Measurements from ENCODE around the gene ORC5.
A peak's percentile ranks its signal among the peaks of the same experiment; 100 is the strongest.

The ORC5 gene

GRCh38 chr7:104225451-104225850, 17.6 kb upstream of the ORC5 start:
- H3K9me2 ChIP-seq (replicated peaks; ENCODE audit: low read depth, low read length): no peaks in the 10 kb centered on the region
- no peaks in the 10 kb centered on the region for H3K27me3 ChIP-seq (ENCODE audit: insufficient read depth, low read length, poor library complexity, severe bottlenecking)
- H3K9me3 ChIP-seq (ENCODE audit: insufficient read depth, low read depth, low read length): 0 out of 2 replicates have a peak, but pooled peaks cover 3% of the 10 kb centered on the region
- H4K20me1 ChIP-seq (ENCODE audit: insufficient read depth, low read length, poor library complexity, severe bottlenecking): no peaks in the 10 kb centered on the region
- H3K79me2 ChIP-seq (ENCODE audit: insufficient read depth, low read length): no peaks in the 10 kb centered on the region
- H2AFZ ChIP-seq (ENCODE audit: low read length): no peak overlapping the region
- H3K4me1 ChIP-seq (ENCODE audit: insufficient read depth, low read length, poor library complexity, severe bottlenecking): no peaks in the 10 kb centered on the region
- no peaks in the 10 kb centered on the region for H3F3A ChIP-seq (ENCODE audit: low read depth)
- H3K36me3 ChIP-seq (ENCODE audit: insufficient read depth, low read length): no peaks in the 10 kb centered on the region
- H3K9ac ChIP-seq (ENCODE audit: low read depth, low read length, poor library complexity, severe bottlenecking): no peak overlapping the region
- H3K4me3 ChIP-seq (ENCODE audit: low read length, poor library complexity, severe bottlenecking): no peak overlapping the region
- TF ChIP-seq CTCF (conservative IDR thresholded peaks at IDR 0.05; ENCODE audit: low read length) (no peak), EZH2phosphoT487 (IDR thresholded peaks at IDR 0.05; ENCODE audit: borderline replicate concordance) (no peak)
- H3K4me2 ChIP-seq (ENCODE audit: low read depth, low read length, poor library complexity, severe bottlenecking): no peak overlapping the region

GRCh38 chr7:104217620-104218019, 9.8 kb upstream of the ORC5 start:
- no peak overlapping the region for H3K9ac ChIP-seq (ENCODE audit: low read depth, low read length, poor library complexity, severe bottlenecking)
- peaks cover 2% of the 10 kb centered on the region for H4K20me1 ChIP-seq (ENCODE audit: insufficient read depth, low read length, poor library complexity, severe bottlenecking)
- 0 out of 2 replicates have a peak, but pooled peaks cover 6% of the 10 kb centered on the region for H3K9me3 ChIP-seq (ENCODE audit: insufficient read depth, low read depth, low read length)
- no peaks in the 10 kb centered on the region for H3F3A ChIP-seq (ENCODE audit: low read depth)
- no peak for TF ChIP-seq EZH2phosphoT487 (IDR thresholded peaks at IDR 0.05; ENCODE audit: borderline replicate concordance)
- no peak for TF ChIP-seq CTCF (conservative IDR thresholded peaks at IDR 0.05; ENCODE audit: low read length)
- no peaks in the 10 kb centered on the region for H3K4me1 ChIP-seq (ENCODE audit: insufficient read depth, low read length, poor library complexity, severe bottlenecking)
- no peak overlapping the region for H3K4me2 ChIP-seq (ENCODE audit: low read depth, low read length, poor library complexity, severe bottlenecking)
- H3K4me3 ChIP-seq (ENCODE audit: low read length, poor library complexity, severe bottlenecking): no peak overlapping the region
- no peaks in the 10 kb centered on the region for H3K9me2 ChIP-seq (replicated peaks; ENCODE audit: low read depth, low read length)
- H3K27me3 ChIP-seq (ENCODE audit: insufficient read depth, low read length, poor library complexity, severe bottlenecking): no peaks in the 10 kb centered on the region
- H2AFZ ChIP-seq (ENCODE audit: low read length): no peak overlapping the region
- no peaks in the 10 kb centered on the region for H3K79me2 ChIP-seq (ENCODE audit: insufficient read depth, low read length)
- H3K36me3 ChIP-seq (ENCODE audit: insufficient read depth, low read length): no peaks in the 10 kb centered on the region

- peaks cover 7% of the 10 kb centered on the region for H4K20me1 ChIP-seq (ENCODE audit: insufficient read depth, low read length, poor library complexity, severe bottlenecking)
- no peaks in the 10 kb centered on the region for H3K27me3 ChIP-seq (ENCODE audit: insufficient read depth, low read length, poor library complexity, severe bottlenecking)
- no peak for TF ChIP-seq CTCF (conservative IDR thresholded peaks at IDR 0.05; ENCODE audit: low read length)
- no peak for TF ChIP-seq EZH2phosphoT487 (IDR thresholded peaks at IDR 0.05; ENCODE audit: borderline replicate concordance)
- no peaks in the 10 kb centered on the region for H3K36me3 ChIP-seq (ENCODE audit: insufficient read depth, low read length)
- peaks cover 26% of the 10 kb centered on the region for H3K4me1 ChIP-seq (ENCODE audit: insufficient read depth, low read length, poor library complexity, severe bottlenecking)
- no peaks in the 10 kb centered on the region for H3K9me2 ChIP-seq (replicated peaks; ENCODE audit: low read depth, low read length)
- peak overlapping the region; percentile 98 for H3K4me2 ChIP-seq (ENCODE audit: low read depth, low read length, poor library complexity, severe bottlenecking)
- no peaks in the 10 kb centered on the region for H3F3A ChIP-seq (ENCODE audit: low read depth)
- peak overlapping the region; percentile 97 for H3K9ac ChIP-seq (ENCODE audit: low read depth, low read length, poor library complexity, severe bottlenecking)
- peak overlapping the region; percentile 99 for H3K4me3 ChIP-seq (ENCODE audit: low read length, poor library complexity, severe bottlenecking)
- H2AFZ ChIP-seq (ENCODE audit: low read length): no peak overlapping the region
- H3K79me2 ChIP-seq (ENCODE audit: insufficient read depth, low read length): peaks cover 30% of the 10 kb centered on the region
- H3K9me3 ChIP-seq (ENCODE audit: insufficient read depth, low read depth, low read length): no peaks in the 10 kb centered on the region
Measured at GRCh38 chr7:104209063-104209462, 1.2 kb upstream of the ORC5 start.
